Stimulated activated CD4-positive, alpha-beta T cell treated with anti-CD3 and anti-CD28 coated beads, Interleukin-2, amount 100 ng/mL, for 24 hours (primary cell): Measurements from ENCODE around the gene CHN2.
A peak's percentile ranks its signal among the peaks of the same experiment; 100 is the strongest.

Source experiments
- DNase-seq, 2 donors: peaks; one replicate each; pipeline ENCODE4 v3.0.0-alpha.2; 2020

The CHN2 gene

DNA sequence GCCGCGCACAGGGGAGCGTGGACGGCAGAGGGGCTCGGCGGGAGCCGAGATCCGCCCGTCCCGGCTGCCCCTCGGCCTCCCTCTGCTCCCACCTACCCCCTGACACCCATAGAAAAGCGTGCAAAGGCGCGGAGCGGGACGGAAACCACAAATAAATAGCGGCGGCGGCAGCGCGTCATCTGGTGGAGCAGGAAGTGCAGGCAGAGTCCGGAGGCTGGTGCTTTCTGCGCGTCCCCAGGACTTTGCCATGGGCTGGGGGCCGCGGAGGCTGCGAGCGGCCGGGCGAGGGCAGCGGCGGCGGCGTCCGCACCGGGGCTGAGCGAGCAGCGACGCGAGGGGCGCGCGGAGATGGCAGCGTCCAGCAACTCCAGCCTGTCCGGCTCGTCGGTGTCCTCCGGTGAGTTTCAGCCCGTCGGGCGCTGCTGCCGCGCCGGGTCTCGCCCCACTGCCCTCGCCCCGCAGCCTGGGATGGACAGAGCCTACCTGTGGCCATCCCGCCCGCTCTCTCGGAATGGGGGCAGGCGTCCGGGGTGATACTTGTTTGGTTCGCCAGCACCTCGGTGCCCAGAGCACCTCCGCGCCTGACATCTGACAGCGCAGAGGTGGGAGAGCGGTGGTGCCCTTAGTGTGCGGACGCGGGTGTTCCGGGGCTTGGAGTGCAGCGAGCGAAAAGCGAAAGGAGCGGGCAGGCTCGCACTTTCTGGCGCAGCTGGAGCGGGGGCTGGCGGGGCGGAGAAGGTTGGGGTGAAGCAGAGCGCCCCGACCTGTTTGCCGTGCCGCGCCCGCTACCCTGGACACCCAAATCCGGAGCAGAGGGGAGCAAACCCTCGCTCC is at the start of gene CHN2:
Gene CHN2, plus strand, starts transcription at position 182 of the 834 bp plus-strand sequence.
- DNase-seq, result peak; percentile 27 to 54

DNA sequence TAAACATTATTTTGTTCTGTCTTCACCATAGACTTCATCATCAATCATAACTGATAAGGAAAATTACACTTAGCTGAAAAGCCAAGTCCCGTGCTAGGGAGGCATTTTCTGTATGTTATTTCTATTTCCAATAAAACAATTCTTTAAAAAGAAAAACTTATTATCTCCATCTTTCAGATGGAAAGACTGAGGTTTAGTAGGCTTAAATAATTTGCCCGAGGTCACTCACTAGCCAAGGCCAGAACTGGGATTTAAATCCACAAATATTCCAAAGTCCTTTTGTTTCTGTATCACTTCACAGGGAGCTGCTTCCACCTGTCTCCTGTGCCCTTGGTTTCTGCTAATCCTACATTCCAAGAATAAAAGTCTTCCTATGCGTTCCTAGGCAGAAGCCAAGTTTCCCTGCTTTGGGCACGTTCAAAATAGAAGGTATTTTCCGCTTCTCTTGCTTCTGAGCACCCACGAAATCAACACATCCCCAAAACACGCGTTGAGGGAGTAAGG is 49.0 kb upstream of the CHN2 start:
- no peak for DNase-seq

DNA sequence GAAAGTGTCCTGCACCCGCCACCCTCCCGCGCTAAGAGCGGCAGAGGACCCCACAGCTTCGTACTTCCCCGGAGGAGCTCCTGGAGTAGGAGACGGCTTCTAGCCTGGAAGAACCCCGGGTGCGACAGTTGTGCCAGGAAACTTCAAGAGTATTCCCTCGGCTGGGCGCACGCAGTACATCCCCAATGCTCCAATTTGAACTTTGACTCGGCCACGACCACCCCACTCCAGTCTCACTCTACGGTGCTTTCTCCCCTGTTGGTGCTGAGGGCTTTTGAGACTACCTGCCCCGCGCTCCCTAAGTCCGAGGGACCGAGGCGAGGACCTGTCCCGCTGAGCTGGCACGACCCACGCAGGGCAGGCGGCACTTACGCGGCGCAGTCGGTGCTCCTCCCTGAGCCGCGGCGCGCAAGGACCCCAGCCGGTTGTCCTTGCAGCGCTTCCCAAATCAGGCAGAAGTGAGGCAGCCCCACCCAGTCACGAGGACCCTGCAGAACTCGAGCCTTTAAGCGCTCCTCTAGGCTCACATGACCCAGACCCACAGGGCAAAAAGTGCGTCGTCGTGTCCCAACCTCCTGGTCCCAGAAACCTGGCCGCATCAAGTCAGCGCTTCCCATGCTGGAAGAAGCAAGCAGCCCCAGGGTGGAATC is 48.4 kb upstream of the CHN2 start, which contains the start of gene CPVL:
Gene CPVL, minus strand, starts transcription at position 481 of the 650 bp plus-strand sequence. CDS start 25,476 bp downstream, outside the sequence.
- no peak for DNase-seq

DNA sequence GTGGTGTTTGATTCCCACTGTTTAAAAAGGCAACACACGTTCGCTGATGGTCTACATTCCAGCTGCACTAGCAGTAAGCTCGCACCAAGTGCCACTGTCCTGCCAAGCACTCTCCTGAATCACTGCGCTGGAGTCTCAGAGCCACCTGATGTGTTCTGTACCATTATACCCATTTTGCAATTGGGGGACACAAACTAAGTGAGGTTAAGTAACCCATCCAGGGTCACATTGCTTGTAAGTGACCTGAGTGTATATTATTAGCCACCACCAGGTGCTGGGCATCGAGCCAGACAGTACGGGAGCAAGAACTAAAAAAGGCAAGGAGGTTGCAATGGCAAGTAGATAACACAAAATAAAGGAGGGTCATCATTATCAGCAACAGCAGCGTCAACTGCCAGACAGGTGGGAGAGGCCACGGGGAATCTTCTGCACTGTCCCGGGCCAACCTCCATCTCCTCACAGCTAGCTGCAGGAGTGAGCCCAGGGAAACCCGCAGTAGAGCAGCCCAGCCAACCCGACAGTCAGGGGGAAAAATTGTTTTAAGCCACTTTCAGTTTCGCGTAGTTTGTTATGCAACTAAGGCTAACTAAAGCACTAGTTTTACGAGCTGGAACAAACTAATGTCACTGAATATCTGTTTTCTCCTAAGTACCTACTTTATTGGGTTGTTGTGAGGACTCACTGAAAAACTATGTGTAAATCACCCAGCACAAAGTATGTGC is 47.5 kb upstream of the CHN2 start:
- DNase-seq, result no peak

DNA sequence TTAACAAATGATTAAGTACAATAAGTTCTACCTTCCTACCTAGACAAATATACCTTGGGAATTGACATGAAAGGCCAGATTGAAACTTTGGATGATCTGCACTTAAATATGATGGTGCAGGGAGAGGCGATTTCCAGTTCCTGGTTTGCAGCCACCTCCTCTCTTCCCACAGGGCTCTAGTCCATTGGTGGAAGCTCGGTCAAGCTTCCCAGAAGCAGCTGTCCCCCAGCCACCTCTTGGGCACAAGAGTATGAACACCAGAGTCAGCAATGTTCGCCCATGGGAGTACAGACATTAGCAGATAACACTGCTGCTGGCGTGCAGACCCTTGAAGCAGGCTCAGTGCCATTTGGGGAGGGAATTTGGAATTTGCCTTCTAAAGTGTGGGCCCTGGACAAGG is 46.8 kb upstream of the CHN2 start:
- no peak for DNase-seq

DNA sequence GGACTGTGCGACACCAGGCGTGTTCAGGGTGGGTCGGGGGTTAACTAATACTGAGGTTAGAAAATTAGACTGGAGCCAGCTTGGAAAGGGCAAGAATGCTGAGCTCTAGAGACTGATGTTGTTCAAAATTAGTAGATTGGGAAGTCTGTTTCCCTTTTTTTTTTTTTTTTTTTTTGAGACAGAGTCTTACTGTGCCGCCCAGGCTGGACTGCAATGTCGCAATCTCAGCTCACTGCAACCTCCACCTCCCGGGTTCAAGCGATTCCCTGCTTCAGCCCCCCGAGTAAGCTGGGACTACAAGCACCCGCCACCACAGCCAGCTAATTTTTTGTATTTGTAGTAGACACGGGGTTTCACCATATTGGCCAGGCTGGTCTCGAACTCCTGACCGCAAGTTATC is 45.5 kb upstream of the CHN2 start:
- no peak for DNase-seq

DNA sequence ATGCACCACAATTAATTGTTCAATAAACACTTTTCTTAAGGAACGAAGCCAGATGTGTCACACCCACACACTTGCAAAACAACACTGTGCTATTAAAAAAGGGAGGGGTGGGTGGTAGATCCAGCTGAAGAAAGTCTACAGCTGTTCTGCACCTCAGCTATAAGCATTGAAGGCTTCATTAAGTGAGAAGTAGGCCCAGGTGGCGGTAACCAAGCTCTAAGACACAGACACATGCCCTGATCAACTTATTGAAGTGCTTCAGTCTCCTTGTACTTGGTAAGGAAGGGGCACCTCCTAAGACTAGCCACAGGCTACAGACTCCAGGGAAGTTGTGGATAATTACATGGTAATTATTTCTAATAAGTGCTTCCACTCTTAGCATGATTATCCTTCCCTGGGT is 43.7 kb upstream of the CHN2 start:
- no peak for DNase-seq

DNA sequence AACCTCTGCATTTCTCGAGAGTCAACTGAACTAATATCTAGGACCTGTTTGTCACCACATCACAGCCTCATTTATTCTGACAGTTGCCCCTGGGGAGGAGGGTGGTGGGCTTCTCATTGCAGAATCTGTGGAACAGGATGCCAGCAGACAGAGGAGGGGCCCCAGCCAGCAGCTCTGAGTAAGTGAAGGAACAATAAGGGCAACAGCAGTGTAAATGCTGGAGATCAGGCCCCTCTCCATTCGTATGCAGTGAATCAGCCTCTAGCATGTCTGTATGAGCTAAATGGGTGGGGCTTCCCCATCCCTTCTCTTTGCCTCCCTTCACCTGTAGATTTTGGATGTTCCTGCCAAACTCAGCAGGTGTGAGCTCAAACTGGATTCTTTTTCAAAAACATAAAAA is 40.5 kb upstream of the CHN2 start:
- no peak for DNase-seq

DNA sequence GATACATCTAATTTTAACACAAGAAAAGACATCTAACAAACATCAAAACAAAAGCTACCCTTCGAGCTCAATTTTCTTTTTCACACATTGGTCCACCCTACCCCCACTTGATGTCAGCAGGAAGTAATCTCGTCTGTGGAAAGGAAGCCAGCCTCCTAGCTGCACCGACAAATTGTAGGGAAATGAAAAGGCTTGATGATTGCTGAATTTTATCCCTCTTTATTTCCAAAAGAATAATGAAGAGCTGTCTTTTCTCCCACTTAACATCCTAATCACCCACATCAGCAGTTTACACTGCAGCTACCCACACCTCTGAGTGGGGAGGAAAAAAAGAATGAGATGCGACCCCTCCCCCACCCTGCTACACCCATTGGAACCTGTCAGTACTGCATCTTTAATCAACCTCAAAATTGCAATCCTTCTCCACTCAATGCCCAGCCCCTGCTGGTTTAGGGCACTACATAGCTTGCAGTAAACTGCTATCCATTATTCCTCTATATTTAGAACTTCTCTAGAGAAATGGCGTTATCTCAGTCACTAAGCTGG is 37.6 kb upstream of the CHN2 start:
- DNase-seq, result no peak

DNA sequence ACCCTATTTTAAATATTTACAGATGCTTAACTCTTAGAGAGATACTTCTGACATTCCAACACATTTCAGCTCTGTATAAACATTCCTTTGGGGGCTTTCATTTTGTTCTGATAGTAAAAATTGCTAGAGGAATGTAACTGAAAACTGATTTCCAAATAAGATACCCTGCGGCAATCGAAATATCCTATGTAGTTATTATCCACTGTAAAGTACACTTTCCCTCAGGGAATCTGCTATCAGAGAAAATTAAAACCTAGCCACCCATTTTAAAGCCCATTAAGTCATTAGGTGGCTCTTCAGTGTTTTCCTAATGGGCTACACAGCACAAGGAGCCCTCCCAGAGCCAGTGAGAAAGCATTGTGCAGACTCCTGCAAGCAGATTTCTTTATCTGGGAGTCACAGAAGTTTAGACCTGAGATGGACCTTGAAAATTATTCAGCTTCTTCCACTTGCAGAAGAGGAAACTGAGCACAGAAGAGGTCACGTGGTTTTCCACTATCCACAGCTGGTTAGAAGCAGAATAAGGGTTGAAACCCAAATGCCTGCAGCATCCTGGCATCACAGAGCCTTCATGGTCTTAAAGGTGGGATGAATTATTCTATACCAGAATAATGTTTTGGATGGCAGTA is 35.7 kb upstream of the CHN2 start:
- no peak for DNase-seq

DNA sequence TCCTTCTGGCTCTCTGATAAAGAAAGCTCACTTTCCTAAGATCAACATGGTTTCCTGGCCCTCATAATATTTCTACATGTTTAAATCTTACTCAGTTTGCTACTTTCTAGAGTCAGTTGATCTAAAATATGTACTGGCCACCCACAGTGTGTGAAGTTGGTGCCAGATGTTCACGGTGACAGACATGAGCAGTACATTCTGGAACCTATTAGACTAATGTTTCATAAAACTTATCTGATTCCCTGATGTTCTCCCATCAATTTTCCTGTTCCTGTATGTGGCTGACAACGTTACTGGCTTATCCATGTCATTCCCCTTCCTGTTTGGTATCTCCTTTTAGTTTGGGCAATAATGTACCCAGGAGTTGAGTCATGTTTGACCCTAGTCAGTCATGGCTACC is 34.5 kb upstream of the CHN2 start:
- no peak for DNase-seq

DNA sequence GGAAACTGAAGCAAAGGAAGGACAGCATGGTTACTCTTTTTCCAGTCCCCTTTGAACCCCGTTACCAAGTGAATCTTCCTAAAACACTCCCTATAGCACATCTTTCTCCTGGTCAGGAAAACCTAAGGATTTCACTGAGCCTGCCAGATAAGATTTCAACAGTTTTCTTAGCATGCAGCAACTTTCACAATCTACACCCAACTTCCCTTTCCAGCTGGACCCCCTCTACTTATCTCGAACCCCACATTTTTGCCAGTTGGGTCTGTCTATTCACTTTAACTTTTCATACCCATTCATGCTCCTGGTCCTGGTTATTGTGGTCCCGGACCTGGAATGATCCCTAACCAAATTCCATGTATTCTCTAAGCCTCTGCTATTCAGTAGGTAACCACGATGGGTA is 33.3 kb upstream of the CHN2 start:
- no peak for DNase-seq

DNA sequence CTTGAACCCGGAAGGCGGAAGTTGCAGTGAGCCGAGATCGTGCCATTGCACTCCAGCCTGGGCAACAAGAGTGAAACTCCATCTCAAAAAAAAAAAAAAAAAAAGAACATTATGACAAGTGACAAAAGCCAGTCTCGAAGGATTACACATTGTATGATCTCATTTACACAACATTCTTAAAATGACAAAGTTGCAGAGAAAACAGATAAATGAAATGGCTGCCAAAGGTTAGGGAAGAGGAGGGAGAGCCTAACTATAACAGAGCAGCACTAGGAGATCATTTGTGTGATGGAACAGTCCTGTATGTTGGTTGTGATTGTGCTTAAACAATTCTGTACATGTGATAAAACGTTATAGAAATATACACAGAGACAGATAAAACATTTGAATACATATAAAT is 32.0 kb upstream of the CHN2 start:
- DNase-seq, result no peak

DNA sequence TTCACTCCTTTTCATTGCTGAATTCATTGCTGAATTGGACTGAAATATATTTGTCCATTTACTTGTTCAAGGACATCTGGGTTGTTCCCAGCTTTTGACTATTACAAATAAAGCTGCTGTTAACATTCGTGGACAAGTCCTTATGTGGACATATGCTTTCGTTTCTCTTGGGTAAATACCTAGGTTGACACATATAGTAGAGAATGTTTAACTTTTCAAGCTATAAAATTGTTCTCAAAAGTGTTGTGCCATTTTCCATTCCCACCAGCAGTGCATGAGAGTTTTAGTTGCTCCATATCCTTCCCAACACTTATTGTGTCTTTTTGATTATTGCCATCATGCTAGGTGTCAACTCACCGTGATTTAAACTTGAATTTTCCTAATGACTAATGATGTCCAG is 30.7 kb upstream of the CHN2 start:
- DNase-seq, result no peak

DNA sequence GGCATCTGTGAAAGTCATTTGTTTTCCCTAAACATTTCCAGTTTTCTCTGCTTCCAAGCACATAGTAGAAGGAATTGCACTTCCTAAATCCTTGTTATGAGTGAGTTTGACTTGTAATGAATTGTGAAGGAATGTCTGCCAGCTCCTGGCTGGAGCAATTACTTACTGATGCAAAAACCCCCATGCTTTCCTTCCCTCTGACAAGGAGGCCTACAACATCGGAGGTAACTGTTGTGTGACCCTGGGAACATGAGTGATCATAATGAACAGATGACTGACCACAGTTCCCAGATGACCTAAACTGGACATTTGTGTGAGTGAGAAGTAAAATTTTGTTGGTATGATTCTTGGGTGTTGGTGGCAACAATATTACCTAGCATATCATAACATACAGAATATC is 26.9 kb upstream of the CHN2 start:
- DNase-seq, result no peak

DNA sequence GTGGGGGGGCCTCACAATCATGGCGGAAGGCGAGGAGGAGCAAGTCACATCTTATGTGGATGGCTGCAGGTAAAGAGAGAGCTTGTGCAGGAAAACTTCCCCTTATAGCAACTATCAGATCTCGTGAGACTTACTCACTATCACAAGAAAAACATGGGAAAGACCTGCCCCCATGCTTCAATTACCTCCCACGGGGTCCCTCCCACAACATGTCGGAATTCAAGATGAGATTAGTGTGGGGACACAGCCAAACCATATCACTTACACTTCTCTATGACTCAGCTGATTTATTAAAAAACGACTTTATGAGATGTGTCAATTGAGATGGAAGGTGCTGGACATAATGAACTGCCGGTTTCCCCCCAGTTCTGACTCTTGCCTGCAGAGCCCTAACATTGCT is 23.8 kb upstream of the CHN2 start:
- DNase-seq, result no peak

DNA sequence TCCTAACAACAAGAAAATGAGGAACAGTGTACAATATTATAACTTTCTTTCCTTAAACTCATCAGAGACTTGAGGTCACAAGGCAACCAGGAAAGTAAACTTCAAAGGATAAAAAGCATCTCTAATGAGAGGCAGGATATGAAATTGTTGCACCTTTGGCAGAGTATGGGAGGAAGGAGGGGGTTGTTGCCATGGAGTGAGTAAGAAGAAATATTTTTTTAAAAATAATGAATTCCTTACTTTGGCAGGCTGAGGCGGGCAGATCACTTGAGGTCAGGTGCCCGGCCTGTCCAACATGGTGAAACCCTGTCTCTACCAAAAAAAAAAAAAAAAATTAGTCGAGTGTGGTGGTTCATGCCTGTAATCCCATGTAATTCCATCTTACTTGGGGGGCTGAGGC is 21.1 kb upstream of the CHN2 start:
- DNase-seq, result no peak

DNA sequence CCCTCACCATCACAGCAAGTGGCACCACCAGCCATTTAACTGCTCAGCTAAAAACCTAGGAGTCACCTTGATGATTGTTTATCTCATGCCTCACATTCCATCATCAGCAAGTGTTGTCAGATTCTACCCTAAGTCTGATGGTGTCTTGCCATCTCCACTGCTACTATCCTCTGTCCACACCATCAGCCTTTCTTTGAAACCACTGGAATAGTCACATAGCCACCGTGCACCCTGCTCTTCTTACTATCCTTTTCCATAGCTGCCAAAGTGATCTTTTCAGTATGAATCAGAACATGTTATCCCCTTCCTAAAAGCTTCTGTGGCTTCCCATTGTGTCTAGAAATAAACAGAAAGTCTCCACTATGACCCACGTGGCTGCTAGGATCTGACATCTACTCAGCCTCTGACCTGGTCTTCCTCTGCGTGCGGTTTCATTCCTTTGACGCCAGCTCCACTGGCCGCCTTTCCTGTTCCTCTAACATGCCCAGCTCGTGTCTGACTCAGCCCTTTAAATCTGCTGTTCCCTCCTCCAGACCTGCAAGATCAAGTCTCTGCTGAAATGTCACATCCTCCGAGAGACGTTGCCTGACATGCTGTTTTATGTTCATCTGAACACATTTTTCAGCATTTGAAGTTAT is 16.5 kb upstream of the CHN2 start:
- DNase-seq, result peak in 1 of 2 donors; percentile 12

DNA sequence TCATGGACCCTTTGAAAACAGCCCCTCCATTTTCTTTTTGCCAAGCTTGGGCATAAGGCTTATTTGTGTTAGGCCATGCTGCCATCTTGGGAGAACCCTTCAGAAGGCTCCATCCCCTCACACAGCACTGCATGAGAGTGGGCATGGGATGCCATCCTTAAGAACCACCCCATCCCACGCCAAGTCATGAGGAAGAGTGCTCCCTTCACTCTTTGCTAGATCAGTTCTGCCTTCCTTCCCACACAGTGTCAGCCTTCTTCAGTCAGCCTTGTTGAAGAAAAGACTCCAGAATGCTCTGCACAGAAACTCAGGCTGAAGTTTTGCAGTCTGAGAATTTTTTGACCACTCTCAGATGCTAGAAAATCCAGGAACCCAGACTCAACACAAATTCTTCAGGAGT is 15.5 kb upstream of the CHN2 start:
- no peak for DNase-seq

DNA sequence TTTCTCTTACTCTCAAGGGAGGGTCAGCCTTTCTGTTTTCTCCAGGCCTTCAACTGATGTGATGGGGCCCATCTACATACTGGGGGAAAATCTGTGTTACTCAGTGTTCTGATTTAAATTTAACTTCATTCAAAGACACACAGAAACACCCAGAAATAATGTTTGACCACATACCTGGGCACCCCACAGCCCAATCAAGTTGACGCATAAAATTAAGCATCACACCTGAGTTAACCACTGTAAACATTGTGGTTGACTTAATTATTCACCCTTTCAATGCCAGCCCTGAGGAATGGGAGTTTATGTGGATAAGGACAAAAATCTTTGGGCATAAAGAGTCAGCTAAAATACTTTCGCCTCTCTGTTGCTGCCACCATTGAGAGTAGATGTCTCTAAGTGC is 10.0 kb upstream of the CHN2 start:
- DNase-seq, result no peak

DNA sequence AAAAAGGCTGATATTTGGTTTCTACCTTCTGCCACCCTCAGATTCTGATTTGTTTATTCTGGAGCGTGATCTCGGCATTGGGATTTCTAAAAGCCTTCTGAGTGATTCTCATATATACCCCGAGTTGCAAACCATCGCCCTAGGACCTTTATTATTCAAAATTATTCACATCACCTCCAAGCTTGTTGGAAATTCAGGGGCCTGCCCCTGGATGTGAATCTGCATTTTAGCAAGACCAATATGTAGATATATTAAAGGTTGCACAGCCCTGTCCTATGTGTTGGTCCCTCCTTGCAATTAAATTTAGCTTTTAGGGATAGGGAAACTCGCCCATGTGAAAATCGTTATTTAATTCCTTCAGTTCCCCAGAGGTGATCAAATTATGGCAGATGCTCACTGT is 9.0 kb upstream of the CHN2 start:
- no peak for DNase-seq

DNA sequence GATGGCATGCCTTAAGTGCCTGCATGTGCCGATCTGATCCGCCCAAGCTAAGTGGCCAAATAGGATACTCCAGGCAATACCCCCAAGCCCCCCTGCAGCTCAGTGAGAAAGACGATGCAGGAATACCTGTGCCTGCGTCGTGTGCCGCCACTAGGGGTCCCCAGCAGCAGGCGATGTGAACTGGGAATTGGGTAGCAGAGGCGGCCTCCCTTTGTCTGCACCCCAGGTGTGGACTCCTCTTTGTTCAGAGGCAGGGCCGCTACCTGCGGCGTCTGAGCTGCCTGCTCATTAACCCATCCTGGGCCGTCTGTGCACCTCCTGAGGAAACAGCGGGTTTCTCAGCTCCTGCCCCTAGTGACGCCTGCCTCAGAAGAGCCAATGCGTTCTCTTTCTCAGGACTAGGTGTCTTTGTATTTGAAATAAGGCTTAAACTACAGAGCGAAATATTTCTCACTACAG is 4.8 kb upstream of the CHN2 start:
- DNase-seq, result peak; percentile 43 to 64
